Stimulated activated CD4-positive, alpha-beta T cell treated with anti-CD3 and anti-CD28 coated beads, Interleukin-15, amount 100 ng/mL, for 1 hour (primary cell): ENCODE results near the gene ZFAND3.

ENCODE experiments used
- DNase-seq, 2 donors: peaks; one replicate each; pipeline ENCODE4 v3.0.0-alpha.2; 2020; ENCODE audit warnings: low read depth in 1 of 2, low spot score in 1 of 2

The ZFAND3 gene

DNA sequence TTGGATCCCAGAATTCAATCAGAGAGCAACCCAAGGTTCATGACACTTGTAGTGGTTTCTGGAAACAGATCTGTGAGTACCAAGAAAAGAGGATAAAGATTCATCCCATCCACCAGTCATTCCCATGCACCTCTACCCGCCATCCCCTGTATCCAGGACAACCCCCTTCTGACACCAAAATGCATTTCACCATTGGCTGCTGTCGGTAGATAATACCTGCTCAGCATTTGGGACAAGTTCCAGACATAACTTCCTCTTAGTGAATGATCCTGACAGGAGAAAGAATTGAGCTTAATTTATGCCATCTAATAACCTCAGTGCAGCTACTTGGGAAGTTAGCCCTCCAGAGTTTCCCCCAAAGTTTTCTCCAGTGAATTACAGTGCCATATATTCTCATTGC is 329.1 kb downstream of the ZFAND3 start:
- DNase-seq: no peak

GRCh38 chr6:38149531-38149930 is 330.0 kb downstream of the ZFAND3 start:
- DNase-seq: no peak

DNA sequence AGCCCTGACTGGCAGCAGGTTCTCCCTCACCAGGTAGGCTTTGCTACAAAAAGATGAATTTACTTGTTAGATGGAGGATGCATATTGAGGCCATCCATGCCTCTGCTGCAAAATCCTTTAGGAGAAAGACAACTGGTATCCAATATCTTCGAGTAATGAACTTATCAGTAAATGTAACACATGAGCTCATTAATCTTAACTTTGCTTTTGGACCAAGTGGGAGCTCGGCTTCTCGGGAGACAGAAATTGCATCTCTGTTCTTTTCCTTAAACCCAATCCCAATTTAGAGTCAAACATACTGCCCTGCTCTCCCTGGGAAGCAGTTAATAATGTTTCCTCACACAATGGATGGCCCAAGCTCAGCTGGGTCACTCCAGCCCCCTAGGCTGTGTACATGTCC is 330.5 kb downstream of the ZFAND3 start:
- no peak for DNase-seq

DNA sequence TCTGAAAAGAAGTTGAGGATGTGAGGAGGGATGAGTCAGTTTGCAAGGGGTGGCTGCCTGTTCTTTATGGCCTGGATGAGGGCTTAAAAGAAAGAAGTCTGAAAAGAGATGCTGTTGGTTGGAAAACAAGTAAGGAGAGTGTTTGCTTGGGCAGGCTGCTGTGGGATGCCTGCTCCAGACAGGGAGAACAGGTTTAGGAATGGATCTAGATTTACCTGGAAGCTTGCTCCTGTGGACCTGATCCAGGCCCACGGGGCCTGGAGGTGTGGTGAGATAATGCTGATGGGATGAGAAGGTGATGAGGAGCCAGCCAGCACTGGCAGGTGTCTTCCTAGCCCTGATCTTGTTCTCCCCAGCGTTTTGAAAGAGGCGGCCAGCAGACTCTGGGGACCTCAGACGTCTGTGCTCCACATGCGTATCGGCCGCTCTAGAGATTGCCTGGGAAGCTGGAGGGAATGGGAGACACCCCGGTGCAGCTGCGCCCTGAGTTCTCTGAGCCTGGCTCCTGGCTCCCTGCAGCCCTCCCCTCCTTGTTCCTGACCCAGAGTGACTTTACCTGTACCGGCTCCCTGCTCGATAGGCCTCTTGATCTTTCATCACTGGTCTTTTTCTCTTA is 331.3 kb downstream of the ZFAND3 start:
- DNase-seq: no peak

- no peak for DNase-seq
These were observed 332.3 kb downstream of the ZFAND3 start for GRCh38 chr6:38151580-38152500.

DNA sequence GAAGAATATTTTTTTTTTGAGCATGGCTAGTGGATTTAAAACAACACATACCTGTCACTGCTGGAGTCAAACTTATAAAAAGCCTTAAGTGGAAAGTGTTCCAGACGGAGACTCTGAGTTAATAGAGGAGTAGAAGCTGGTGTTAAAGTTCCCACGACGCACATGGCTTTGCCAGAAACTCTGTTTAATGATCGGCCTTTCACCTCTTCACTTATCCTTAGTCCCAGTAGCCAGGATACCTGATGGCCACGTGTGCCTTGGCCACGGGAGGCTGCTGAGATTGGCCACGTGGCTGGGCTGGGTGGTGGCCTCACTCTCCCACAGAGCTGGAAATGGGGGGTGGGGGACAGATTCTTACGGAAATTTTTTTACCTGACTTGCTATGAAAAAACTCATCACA is 333.1 kb downstream of the ZFAND3 start:
- DNase-seq: no peak

GRCh38 chr6:38153076-38153797 is 333.7 kb downstream of the ZFAND3 start:
- no peak for DNase-seq

GRCh38 chr6:38153798-38154345 is 334.3 kb downstream of the ZFAND3 start:
- no peak for DNase-seq

DNA sequence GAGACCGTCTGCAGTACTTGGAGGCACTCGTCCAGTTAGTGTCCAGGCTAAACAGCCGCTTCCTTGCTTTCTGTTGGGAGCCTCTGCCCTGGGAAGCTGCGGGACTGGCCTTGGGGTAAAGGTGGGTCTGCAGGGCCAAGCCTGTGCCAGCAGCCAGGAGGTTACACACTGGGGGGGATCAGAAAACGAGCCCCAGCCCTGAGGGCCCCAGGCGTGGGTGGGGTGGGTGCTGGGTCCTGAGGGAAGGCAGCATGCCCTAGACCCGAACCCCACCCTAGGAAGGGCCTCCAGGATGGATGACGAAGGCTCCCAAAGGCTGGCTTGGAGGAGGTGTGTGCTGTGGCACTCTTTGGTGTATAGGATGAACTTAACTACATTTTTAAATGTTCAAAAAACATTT is 335.2 kb downstream of the ZFAND3 start:
- no peak for DNase-seq

- no peak for DNase-seq
These were observed 335.6 kb downstream of the ZFAND3 start for GRCh38 chr6:38155144-38155543.

- no peak for DNase-seq
These were observed 336.2 kb downstream of the ZFAND3 start for GRCh38 chr6:38155621-38156204.

DNA sequence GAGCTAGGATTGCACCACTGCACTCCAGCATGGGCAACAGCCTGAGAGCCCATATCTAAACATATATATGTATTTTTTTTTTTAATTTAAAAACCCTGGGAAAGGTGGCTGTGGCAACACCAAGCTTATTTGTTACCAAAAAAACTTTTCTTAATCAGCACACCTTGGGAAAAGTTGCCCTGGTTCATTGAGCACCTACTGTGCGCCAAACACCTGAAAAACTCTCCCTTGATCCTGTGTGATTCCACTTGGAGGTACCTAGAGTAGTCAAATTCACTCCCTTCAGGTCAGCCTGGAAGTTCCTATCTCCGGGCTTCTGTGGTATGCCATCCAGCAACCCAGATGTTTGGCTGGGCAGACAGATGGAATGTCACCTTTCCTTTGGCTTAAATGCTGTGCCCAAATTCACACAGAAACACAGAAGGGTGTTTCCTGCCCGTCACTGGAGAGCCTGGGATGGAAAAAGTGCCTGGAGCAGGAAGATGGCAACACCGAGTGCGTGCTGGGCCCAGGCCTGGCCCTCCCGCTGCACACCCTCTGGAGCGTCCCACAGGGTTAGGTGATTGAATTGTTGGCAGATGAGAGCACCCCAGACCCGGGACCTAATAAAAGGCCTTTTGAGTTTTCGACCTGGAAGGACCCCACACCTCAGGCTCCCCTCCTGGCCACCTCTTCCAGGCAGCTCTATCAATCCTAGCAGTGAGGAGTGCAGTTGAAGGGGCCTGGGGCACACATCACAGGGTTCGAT is 337.5 kb downstream of the ZFAND3 start:
- no peak for DNase-seq

- DNase-seq: no peak
These were observed 338.4 kb downstream of the ZFAND3 start for GRCh38 chr6:38157905-38158304.

GRCh38 chr6:38158762-38159350 is 339.3 kb downstream of the ZFAND3 start:
- no peak for DNase-seq

- DNase-seq: no peak
These were observed 340.1 kb downstream of the ZFAND3 start for GRCh38 chr6:38159596-38159995.

DNA sequence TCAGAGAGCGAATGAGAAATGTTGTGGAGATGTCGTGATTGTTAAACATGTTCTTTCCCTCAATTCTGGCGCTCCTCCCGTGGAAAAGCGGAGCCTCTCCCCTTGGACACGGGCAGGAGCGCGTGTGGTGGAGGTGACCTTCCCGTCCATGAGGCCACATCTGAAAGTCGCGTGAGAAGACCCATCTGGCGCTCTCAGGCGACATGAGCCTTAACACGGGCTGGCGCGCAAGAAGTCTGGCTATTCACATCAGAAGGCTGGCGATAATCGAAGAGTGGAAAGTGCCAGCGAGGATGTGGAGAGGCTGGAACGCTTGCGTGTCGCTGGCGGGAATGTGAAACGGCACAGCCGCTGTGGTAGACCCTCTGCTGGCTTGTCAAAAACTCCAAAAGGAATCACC is 341.3 kb downstream of the ZFAND3 start:
- DNase-seq: no peak

DNA sequence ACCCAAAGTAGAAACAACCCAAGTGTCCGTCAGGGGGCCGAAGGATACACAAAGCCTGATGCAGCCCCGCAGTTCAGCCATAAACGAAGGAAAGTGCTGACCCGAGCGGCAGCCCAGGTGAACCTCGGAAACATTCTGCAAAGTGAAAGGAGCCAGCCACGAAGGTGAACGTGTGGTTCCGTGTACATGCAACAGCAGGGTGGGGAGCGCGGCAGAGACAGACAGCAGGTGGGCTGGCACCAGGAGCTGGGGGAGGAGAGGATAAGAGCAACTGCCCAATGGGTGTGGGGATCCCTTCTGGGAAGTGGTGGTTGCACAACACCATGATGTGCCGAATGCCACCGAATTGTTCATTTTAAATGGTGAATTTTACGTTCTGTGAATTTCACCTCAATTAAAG is 341.8 kb downstream of the ZFAND3 start:
- no peak for DNase-seq

- DNase-seq: no peak
These were observed 342.4 kb downstream of the ZFAND3 start for GRCh38 chr6:38161754-38162492.

DNA sequence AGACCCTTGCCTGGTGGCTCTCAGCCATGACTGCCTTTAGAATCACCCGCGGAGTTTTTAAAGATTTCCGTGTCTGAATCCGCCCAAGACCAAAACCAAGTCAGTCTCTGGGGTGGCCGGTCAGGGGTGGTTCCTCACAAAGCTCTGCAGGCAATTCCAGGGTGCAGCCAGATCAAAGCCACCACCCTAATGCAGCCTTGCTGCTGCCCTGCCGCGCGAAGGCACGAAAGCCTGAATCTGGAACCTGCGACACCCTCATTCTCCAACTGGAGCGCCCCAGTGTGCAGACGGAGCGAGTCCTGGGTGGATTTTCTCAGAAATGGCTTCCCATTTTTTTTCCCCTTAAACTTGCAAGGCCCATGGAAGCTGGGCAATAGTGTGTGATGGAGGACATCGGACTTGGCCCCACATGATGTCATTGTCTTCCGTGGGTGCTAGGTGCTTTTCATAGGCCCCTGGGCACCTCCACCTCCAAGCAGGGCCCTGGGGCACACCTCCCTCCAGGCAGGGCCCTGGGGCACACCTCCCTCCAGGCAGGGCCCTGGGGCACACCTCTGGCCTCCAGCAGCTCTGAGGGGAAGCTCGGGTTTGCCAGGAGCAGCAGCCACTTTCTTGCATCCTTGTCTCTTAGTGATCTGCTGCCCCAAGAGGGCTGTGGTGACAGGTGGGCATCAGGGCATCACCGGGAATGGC is 343.1 kb downstream of the ZFAND3 start:
- DNase-seq: no peak
